PC-9 (cell line): ENCODE data around the gene GNL1. TPM values are rescaled to one million over a fixed set of nuclear protein-coding genes. Genes with fewer than 3 reads are reported as not detected.

Experiments used
- BruUV-seq: library from RNA; stranded (reverse); fragments of 400-500 nt; replicated peaks from 2 replicates; lab custom pipeline; 2021; lab: Mats Ljungman, UMichigan
- CTCF ChIA-PET: fragments of 300-600 bp; sonication (Branson Sonifier 250); formaldehyde crosslinking; loops from one replicate; lab custom pipeline; 2022; ENCODE audit warnings: antibody characterized with exemption; lab: Charles Lee
- POLR2A ChIA-PET: fragments of 300-600 bp; sonication (Branson Sonifier 250); formaldehyde crosslinking; loops from one replicate; lab custom pipeline; 2022; ENCODE audit warnings: antibody characterized with exemption; ENCODE audit not compliant: unreplicated experiment; lab: Charles Lee
- DNase-seq, 2 experiments: peaks; one replicate each; pipeline versions ENCODE4 v3.0.0 to v3.0.0-alpha.2; 2015 to 2022; ENCODE audit warnings: mixed read lengths in 1 of 2
- H2AFZ ChIP-seq: fragments of 200-600 bp; sonication (generic); 2 replicates; pipeline ENCODE4 v1.8.1; 2017; ENCODE audit warnings: antibody characterized with exemption
- H3F3A ChIP-seq: fragments of 200-600 bp; sonication (generic); 2 replicates; pipeline ENCODE4 v1.8.1; 2017; ENCODE audit warnings: antibody characterized with exemption, mild to moderate bottlenecking, low read depth; ENCODE audit not compliant: insufficient read depth
- H3K27ac ChIP-seq: fragments of 200-600 bp; sonication (generic); 2 replicates; pipeline ENCODE4 v1.6.1; 2016; ENCODE audit warnings: mixed run types
- H3K27me3 ChIP-seq: fragments of 200-600 bp; sonication (generic); 2 replicates; pipeline ENCODE4 v1.6.1; 2016; ENCODE audit warnings: low read depth, mixed run types; ENCODE audit not compliant: insufficient read depth
- H3K36me3 ChIP-seq: fragments of 200-600 bp; sonication (generic); 2 replicates; pipeline ENCODE4 v1.6.1; 2016; ENCODE audit warnings: low read depth, mixed run types
- H3K4me1 ChIP-seq: fragments of 200-600 bp; sonication (generic); replicated peaks from 2 replicates; pipeline ENCODE4 v1.6.1; 2016; ENCODE audit warnings: mixed run types; ENCODE audit not compliant: insufficient read depth
- H3K4me2 ChIP-seq: fragments of 200-600 bp; sonication (generic); 2 replicates; pipeline ENCODE4 v1.6.1; 2017; ENCODE audit warnings: mixed run types
- H3K4me3 ChIP-seq: fragments of 200-600 bp; sonication (generic); 2 replicates; pipeline ENCODE4 v1.6.1; 2016; ENCODE audit warnings: mixed run types
- H3K79me2 ChIP-seq: fragments of 200-600 bp; sonication (generic); 2 replicates; pipeline ENCODE4 v1.6.1; 2017; ENCODE audit warnings: low read depth, mixed run types
- H3K9me2 ChIP-seq: fragments of 200-600 bp; sonication (generic); 2 replicates; pipeline ENCODE4 v1.8.1; 2017; ENCODE audit warnings: mild to moderate bottlenecking; ENCODE audit not compliant: insufficient read depth
- H3K9me3 ChIP-seq: fragments of 200-600 bp; sonication (generic); 2 replicates; pipeline ENCODE4 v1.8.1; 2016; ENCODE audit warnings: low read depth; ENCODE audit not compliant: insufficient read depth
- H4K20me1 ChIP-seq: fragments of 200-600 bp; sonication (generic); 2 replicates; pipeline ENCODE4 v1.8.1; 2017; ENCODE audit not compliant: insufficient read depth
- EZH2 ChIP-seq: fragments of 200-600 bp; sonication (generic); IDR thresholded peaks from 2 replicates; pipeline ENCODE4 v1.8.0; 2017; ENCODE audit warnings: antibody characterized with exemption, low read depth
- intact Hi-C: fragments of 100-400 bp; cut with micrococcal nuclease; formaldehyde crosslinking; loops from one replicate; pipeline ENCODE4 v1.10.0; 2022; ENCODE audit not compliant: unreplicated experiment
- total RNA-seq: library from RNA; stranded (reverse); gene quantifications from 2 replicates; pipeline ENCODE4 v1.2.3, GENCODE V29; 2021
- TF ChIP-seq, protein P1 (sequence below): fragments of 200-600 bp; sonication (generic); conservative IDR thresholded peaks from 2 replicates; pipeline ENCODE4 v1.6.1; 2017; ENCODE audit warnings: mixed run types, antibody characterized with exemption, mild to moderate bottlenecking, moderate library complexity

The GNL1 gene
- total RNA-seq, 1 experiment from 2014 or later = 114 TPM

DNA sequence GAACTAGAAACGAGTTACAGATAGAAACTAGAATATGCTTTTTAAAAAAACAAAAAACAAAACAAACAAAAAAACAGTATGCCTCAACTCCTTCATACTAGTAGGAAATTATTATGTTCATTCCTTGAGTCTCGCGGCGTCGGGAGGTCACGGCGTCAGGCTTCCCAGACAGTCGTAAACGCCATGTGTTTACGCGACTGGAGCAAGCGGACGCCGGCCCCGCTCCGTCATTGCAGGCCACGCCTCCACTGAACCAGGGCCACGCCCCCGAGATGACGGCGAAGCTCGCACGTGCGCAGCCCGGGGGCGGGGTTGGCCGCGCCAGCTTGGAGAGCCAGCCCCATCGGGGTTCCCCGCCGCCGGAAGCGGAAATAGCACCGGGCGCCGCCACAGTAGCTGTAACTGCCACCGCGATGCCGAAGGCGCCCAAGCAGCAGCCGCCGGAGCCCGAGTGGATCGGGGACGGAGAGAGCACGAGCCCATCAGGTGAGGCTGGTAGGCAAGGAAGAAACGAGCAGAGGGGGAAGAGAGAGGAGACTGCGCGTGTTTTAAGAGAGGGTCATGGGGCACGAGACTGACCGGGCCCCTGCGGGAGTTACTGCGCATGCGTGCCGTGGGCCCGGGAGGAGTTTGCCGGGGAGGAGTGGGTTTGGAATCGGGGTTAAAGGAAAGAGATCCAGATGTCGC is 14.9 kb upstream of the GNL1 start, which contains the start of gene ABCF1:
Gene ABCF1, plus strand, starts transcription at position 368 of the 687 bp plus-strand sequence. Its CDS starts 46 bp downstream, at position 414.
- Histone ChIP-seq H3K4me3 (peak within 1 kb of the TSS; percentile 80), H3K4me2 (peak within 1 kb of the TSS; percentile 96), H3F3A (peaks cover 14% of the 10 kb centered on the region; the same call in 1 of the 2 replicates), H3K9me3 (no peaks in the 10 kb centered on the region), H3K79me2 (peaks cover 46% of the 10 kb centered on the region), H3K27me3 (no peaks in the 10 kb centered on the region), H3K4me1 (peaks cover 33% of the 10 kb centered on the region), H4K20me1 (peaks cover 43% of the 10 kb centered on the region), H2AFZ (peak within 1 kb of the TSS; percentile 99), H3K27ac (peak within 1 kb of the TSS; percentile 49), H3K36me3 (peaks cover 15% of the 10 kb centered on the region; the same call in 1 of the 2 replicates), H3K9me2 (no peaks in the 10 kb centered on the region)
- BruUV-seq = no TSS peak
- intact Hi-C loops = loop anchor here (1.0 to 2.0 kb wide), 3 partner anchors 15 to 46 kb away; partner anchors contain the start of genes GNL1, MRPS18B and PPP1R10
- no peak for TF ChIP-seq EZH2
- DNase-seq = peak; percentile 85 to 99
- CTCF ChIA-PET = interaction anchor here (0.6 to 0.7 kb wide), 2 partner anchors 9 to 19 kb away, joined by 3 to 4 read pairs; no protein-coding TSS in a partner anchor
- POLR2A ChIA-PET = interaction anchor here (0.6 to 1.9 kb wide), 6 partner anchors 14 to 127 kb away, joined by 3 to 14 read pairs (median 4); partner anchors contain the start of gene PRR3

DNA sequence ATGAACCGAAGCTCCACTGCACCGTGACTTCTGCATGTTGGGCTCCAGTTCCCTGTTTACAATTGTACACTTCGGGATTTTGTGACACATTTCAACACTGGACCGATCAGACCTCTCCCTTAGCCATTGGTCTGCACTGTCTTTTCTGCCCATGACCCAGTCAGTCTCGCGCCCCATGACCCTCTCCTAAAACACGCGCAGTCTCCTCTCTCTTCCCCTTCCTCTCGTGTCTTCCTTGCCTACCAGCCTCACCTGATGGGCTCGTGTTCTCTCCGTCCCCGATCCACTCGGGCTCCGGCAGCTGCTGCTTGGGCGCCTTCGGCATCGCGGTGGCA is 14.4 kb upstream of the GNL1 start:
- Histone ChIP-seq H4K20me1 (peaks cover 40% of the 10 kb centered on the region), H3K4me2 (peak overlapping the region; percentile 96), H3K4me3 (peak overlapping the region; percentile 80), H3K9me3 (no peaks in the 10 kb centered on the region), H3K79me2 (peaks cover 42% of the 10 kb centered on the region), H3K27ac (0 out of 2 replicates have a peak overlapping the region, but pooled peaks have one; percentile 49), H3K9me2 (no peaks in the 10 kb centered on the region), H3F3A (peaks cover 19% of the 10 kb centered on the region; the same call in 1 of the 2 replicates), H3K36me3 (peaks cover 15% of the 10 kb centered on the region; the same call in 1 of the 2 replicates), H2AFZ (peak overlapping the region; percentile 99), H3K27me3 (no peaks in the 10 kb centered on the region), H3K4me1 (peaks cover 33% of the 10 kb centered on the region)
- ChIA-PET POLR2A (interaction anchor here (0.6 to 1.9 kb wide), 2 partner anchors 20 to 58 kb away, joined by 6 to 14 read pairs; no protein-coding TSS in a partner anchor), CTCF (no interaction called here)
- TF ChIP-seq, protein P1, sequence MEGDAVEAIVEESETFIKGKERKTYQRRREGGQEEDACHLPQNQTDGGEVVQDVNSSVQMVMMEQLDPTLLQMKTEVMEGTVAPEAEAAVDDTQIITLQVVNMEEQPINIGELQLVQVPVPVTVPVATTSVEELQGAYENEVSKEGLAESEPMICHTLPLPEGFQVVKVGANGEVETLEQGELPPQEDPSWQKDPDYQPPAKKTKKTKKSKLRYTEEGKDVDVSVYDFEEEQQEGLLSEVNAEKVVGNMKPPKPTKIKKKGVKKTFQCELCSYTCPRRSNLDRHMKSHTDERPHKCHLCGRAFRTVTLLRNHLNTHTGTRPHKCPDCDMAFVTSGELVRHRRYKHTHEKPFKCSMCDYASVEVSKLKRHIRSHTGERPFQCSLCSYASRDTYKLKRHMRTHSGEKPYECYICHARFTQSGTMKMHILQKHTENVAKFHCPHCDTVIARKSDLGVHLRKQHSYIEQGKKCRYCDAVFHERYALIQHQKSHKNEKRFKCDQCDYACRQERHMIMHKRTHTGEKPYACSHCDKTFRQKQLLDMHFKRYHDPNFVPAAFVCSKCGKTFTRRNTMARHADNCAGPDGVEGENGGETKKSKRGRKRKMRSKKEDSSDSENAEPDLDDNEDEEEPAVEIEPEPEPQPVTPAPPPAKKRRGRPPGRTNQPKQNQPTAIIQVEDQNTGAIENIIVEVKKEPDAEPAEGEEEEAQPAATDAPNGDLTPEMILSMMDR = no peak
- TF ChIP-seq EZH2 = no peak
- TSS peak; percentile 84 for BruUV-seq
- intact Hi-C loops = loop anchor here (1.0 to 2.0 kb wide), 3 partner anchors 14 to 46 kb away; partner anchors contain the start of genes GNL1, MRPS18B and PPP1R10
- DNase-seq = no peak

DNA sequence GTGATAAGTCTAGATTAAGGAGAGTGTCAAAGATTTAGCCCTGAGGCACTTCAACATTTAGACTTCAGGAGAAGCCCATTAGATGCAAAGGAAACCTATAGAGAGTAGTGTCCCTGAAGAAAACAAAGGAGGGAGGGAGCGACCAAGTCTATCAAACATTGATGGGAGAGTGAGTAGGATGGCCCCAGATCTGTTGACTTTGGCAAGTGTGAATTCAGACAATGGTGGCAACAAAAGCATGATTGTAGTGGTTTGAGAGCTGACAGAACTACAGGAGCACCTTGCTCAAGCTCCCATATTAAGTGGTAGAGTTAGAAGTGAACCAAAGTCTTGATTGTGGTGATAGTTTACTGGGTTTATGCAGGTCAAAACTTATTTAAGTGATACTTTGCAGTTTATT is 14.0 kb upstream of the GNL1 start:
- H3K4me2 ChIP-seq = peak overlapping the region; percentile 96
- H3K4me1 ChIP-seq = peaks cover 33% of the 10 kb centered on the region
- H4K20me1 ChIP-seq = peaks cover 35% of the 10 kb centered on the region
- TF ChIP-seq, protein P1 = no peak
- BruUV-seq = no TSS peak
- no peak overlapping the region for H3K27ac ChIP-seq
- no peaks in the 10 kb centered on the region for H3K9me2 ChIP-seq
- peaks cover 15% of the 10 kb centered on the region; the same call in 1 of the 2 replicates for H3K36me3 ChIP-seq
- no peaks in the 10 kb centered on the region for H3K27me3 ChIP-seq
- H2AFZ ChIP-seq = peak overlapping the region; percentile 99
- H3K9me3 ChIP-seq = no peaks in the 10 kb centered on the region
- ChIA-PET POLR2A (interaction anchor here (0.5 to 1.9 kb wide), 2 partner anchors 20 to 40 kb away, joined by 3 to 6 read pairs; no protein-coding TSS in a partner anchor), CTCF (no interaction called here)
- peaks cover 38% of the 10 kb centered on the region for H3K79me2 ChIP-seq
- H3K4me3 ChIP-seq = peak overlapping the region; percentile 80
- DNase-seq = no peak
- H3F3A ChIP-seq = peaks cover 23% of the 10 kb centered on the region
- intact Hi-C loops = loop anchor here (2.0 kb wide), 1 partner anchor 47 kb away; the partner anchor contains the start of genes MRPS18B and PPP1R10
